Measurements from ENCODE around the gene SETD1B.

DNA sequence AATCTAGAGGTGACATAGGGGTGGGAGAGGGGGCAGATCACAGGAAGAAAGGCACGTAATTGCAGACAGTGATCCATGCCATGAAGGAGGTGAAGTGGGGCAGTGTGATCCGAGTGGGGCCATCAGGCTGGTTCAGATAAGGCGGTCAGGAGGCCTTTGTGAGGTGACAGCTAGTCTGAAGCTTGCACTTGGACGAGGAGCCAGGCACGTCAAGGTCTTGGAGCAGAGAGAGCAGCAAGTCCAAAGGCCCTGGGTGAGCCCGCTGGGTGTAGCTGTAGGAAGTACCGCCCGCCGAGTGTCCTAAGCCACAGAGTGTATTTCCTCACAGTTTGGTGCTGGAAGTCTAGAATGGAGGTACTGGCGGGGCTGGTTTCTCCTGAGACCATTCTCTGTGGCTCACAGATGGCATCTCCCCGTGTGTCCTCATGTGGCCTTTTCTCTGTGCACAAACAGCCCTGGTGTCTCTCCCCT is 33.9 kb upstream of the SETD1B start:
- TF ChIP-seq, protein P1, sequence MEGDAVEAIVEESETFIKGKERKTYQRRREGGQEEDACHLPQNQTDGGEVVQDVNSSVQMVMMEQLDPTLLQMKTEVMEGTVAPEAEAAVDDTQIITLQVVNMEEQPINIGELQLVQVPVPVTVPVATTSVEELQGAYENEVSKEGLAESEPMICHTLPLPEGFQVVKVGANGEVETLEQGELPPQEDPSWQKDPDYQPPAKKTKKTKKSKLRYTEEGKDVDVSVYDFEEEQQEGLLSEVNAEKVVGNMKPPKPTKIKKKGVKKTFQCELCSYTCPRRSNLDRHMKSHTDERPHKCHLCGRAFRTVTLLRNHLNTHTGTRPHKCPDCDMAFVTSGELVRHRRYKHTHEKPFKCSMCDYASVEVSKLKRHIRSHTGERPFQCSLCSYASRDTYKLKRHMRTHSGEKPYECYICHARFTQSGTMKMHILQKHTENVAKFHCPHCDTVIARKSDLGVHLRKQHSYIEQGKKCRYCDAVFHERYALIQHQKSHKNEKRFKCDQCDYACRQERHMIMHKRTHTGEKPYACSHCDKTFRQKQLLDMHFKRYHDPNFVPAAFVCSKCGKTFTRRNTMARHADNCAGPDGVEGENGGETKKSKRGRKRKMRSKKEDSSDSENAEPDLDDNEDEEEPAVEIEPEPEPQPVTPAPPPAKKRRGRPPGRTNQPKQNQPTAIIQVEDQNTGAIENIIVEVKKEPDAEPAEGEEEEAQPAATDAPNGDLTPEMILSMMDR (conservative IDR thresholded peaks at IDR 0.05; ENCODE audit: low read depth, low read length): no peak
- no peak for TF ChIP-seq EZH2 (IDR thresholded peaks at IDR 0.05; ENCODE audit: borderline replicate concordance, low read depth, low read length, poor library complexity, severe bottlenecking)

Data from A673 (cell line).